GM15510 (cell line): Measurements from ENCODE around the gene VCX.
"Not testable (repeated sequence)": the region's sequence is repeated elsewhere in the genome, so short reads cannot be mapped to it uniquely, and the experiment has no call there.

Experiments used
- POLR2A ChIP-seq: IDR thresholded peaks from 3 replicates; pipeline ENCODE4 v1.6.1; 2011; ENCODE audit warnings: borderline replicate concordance; ENCODE audit not compliant: insufficient read length; ENCODE audit errors: extremely low read depth

The VCX gene

DNA sequence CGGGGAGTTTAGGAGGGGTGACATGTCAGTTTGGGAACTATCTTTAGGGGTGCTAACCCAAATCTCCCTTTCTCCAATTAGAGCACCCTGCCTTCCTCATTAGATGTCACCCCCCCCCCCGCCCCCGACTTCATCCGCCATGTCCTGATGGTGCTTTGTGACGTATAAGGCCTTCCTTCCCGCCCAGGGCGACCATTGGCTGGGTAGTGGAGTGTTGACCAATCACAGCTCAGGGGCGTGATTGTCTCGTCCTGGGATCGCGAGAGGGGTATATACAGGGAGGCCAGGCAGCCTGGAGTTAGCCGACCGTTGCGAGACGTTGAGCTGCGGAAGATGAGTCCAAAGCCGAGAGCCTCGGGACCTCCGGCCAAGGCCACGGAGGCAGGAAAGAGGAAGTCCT lies at the start of gene VCX:
VCX (plus strand) TSS at position 301 of the 400 bp plus-strand sequence; CDS start at position 334, 33 bp downstream.
- not testable (repeated sequence) for TF ChIP-seq POLR2A

DNA sequence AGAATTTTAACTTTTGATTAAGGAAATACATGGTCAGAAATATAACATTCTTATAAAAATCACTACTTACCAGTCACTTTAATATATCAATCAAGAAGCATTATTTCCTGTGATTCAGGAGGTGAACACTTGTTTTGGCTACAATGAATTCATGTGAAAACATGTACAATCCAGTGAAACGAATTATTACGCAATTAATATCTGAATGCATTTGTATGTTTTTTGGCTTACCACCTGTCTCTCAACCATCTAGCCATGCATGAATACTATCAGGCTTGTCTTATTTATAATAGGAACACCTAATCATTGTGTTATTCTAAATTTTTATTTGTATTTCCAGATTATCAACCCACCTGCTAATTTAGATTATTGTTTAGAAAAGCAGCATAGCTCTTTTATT lies 44.6 kb upstream of the VCX start:
- no peak for TF ChIP-seq POLR2A

DNA sequence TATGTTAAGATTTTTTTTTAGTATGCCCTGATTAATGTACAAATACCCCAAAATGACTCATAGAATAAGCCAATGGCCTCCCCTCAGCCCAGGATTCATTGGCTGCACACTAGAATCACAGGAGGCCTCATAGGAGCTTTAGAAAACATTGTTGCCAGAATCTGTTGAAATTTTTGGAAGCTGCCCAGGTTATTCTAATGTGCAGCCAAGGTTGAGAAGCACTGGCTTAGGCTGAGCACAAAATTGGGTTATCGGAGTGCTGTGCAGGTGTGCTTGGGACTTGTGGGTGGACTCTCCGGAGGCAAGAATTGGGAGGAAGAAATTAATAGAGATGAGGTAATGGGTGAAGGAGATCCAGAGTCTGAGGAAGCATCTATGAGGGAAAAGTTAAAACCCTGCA lies 41.3 kb upstream of the VCX start:
- TF ChIP-seq POLR2A, result no peak

GRCh38 chrX:7815166-7815805 lies 27.7 kb upstream of the VCX start:
- TF ChIP-seq POLR2A, result no peak

GRCh38 chrX:7828594-7828993 lies 14.4 kb upstream of the VCX start:
- TF ChIP-seq POLR2A, result no peak

GRCh38 chrX:7841084-7841805 lies 1.7 kb upstream of the VCX start:
- no peak for TF ChIP-seq POLR2A

DNA sequence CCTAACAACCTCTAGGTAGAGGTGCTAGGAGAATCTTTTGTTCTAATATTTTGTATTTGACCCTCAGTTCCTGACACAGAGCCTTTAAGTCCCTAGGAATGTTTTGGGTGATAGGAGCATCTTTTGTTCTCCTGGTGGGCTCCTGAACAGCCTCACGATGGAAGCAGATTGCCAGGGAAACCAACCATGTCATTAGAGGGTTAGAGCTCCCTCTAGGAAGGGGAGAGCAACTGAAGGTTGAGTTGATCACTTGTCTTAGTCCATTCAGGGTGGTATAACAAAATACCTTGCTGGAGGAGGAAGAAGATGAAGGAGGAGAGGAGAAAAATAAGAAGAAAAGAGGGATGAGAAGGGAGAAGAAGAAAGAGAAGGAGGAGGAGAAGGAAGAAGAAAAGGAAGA lies 9.2 kb downstream of the VCX start:
- no peak for TF ChIP-seq POLR2A

- TF ChIP-seq POLR2A, result no peak
Observed at GRCh38 chrX:7872042-7872441, 29.1 kb downstream of the VCX start.

DNA sequence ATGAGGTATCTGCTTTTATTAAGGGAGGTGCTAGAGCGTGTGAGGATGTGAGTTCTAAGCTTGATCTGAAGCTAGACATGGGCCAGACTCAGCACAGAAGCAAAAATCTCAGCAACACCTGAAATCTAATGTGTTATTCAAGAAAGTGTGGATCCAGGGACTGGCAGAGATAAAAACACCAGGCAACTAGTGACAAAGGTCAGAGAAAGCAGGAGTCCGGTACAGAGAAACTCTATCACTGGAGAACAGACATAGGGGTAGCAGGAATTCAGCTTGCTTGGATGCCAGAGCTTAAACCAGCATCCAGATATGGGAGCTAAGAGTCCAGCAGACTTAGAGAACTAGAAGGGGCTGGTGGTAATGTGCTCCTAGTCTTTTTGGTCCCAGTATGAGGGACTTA lies 34.0 kb downstream of the VCX start:
- no peak for TF ChIP-seq POLR2A

DNA sequence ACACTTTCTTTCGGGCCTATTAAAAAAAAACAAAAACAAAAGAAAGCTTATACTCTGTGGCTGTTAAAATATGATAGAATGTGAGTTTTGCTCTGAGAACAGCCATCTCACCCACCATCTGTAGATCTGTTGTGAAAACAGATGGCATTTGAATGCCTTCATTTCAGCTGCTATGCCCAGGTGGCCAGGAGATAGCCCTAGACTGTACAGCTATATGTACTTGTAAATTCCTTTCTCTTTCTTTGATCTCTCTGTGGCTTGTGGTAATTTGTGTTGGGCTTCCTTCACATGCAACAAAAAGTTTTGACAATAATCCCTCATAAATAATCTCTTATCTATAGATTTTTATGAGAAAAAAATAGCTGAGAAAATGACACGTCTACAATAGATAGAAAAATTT lies 46.2 kb downstream of the VCX start:
- TF ChIP-seq POLR2A, result no peak

- no peak for TF ChIP-seq POLR2A
Observed at GRCh38 chrX:7889680-7890079, 46.7 kb downstream of the VCX start.

DNA sequence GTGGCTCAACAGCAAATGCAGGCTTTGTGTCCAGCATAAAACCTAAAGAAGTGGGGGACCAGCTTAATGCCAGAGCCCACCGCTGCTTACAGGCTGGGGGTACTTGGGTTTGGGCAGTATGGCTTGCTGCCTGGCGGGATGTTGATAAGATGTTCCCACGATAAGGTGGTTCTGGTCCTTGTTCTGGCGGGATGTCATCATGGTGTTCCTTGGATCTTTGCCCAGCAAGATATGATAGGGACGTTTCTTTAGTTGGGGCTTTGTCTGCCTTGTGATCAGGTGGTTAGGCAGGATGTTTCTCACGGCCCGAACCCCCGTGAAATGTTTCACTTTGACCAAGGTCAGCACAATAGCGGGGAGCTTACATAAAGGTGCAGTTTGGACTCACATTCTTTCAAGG lies 49.0 kb downstream of the VCX start:
- TF ChIP-seq POLR2A, result no peak
